Tongue (tissue), 2 donors: ENCODE results near the gene MNT. TPM values are rescaled to one million over a fixed set of nuclear protein-coding genes. Genes with fewer than 3 reads are reported as not detected.

Source experiments
- DNase-seq: peaks from one replicate; pipeline ENCODE4 v3.0.0-alpha.2; 2015
- total RNA-seq: library from RNA; depleted of rRNA; stranded (reverse); fragments of >200 nt; gene quantifications from one replicate; pipeline ENCODE4 v1.2.3, GENCODE V29; 2014

Gene MNT
- total RNA-seq, 1 donor from 2014 or later, result 10.2 TPM

DNA sequence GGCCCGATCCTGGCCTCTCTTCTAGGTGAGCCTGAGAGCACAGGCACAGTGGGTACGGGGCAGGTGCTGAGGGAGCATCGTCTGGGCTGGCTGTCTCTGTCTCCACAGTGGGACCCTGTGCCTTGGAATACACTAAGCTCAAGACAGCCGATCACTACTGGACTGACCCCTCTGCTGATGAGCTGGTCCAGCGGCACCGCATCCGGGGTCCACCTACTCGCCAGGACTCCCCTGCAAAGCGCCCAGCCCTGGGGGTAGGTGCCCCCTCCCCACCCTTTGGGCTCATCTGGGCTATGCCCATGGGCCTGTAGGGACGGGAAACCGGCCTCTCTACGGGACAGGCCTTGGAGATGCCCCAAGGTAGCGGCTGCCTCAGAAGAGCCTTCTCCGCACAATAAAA lies 38.0 kb downstream of the MNT start:
- DNase-seq, result no peak

DNA sequence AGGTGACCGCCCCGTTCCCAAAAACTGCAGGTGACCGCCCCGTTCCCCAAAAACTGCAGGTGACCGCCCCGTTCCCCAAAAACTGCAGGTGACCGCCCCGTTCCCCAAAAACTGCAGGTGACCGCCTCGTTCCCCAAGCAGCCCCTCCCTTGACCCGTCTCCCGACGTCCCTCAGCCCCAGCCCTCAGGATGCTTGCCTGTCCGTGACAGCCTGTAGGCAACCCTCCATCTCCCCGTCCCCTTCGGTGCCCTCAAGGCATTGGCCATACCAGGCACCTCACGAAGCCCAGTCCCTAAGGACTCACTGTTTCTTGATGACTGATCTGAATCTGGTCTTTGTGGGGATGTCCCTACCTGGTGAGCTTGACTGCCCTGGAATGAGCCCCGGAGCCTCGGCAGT lies 38.4 kb downstream of the MNT start:
- no peak for DNase-seq

DNA sequence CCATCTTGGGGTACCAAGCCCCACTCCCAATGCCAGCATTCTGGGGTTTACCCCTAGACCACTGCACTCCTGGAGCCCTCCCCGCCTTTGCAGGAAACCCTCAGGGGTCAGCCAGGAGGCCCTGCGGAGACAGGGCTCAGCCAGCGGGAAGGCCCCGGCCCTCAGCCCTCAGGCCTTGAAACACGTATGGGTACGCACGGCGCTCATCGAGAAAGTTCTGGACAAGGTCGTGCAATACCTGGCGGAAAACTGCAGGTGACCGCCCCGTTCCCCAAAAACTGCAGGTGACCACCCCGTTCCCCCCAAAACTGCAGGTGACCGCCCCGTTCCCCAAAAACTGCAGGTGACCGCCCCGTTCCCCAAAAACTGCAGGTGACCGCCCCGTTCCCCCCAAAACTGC lies 38.8 kb downstream of the MNT start:
- DNase-seq, result no peak

DNA sequence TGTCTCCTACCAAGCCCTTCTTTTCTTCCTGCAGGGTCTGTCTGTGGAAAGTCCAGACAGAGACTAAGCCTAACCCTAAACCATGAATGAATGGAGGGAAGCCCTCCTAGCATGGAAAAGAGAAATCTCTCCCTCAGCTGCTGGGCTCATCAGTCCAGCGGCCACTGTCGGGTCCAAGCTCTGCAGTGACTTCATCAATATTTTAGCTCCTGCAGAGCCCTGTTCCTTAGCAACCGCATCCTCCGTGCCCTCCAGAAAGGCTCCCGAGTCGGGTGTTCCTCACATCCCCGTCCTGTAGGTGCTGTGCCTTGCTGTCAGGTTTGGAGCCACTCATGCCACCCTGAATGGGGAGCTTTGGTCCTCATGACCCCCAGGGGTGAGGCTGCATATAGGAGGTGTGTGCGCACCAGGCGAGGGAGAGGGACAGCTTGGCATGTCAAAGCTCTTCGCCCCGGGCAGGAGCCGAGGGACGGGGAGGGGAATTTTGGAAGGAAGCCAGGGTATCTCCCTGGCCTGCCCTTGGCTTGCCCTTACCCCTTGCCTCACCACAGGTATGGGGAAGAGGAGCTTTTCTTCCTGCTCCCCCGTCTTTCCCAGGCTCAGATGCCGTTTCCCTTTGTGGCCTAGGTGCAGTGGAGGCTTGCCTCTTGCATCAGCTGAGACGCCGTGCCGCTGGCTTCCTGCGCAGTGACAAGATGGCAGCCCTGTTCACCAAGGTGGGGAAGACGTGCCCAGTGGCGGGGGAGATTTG lies 39.7 kb downstream of the MNT start:
- DNase-seq, result no peak

DNA sequence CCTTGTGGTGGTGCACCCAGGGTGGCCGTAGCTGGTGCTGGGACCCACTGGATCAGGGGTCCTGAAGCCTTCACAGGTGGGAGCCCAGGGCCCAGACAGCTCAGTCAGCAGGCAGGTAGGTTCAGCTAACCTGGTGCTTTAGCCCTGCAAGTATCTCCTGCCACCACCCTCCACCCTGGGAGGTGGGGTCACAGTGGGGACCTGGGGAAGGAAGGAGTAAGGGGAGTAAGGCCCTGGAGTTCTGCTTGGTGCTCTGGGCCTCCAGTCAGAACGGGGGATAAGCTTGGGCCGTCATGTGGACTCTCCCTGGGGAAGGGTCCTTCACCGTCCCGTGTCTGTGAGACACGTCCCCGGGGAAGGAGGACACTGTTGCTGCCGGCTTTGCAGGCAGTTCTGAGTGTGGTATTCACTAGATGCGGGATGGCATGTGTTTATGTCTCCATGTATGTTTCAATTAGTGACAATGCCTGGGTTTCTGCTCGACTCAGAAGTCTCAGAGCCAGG lies 42.9 kb downstream of the MNT start:
- DNase-seq, result no peak

DNA sequence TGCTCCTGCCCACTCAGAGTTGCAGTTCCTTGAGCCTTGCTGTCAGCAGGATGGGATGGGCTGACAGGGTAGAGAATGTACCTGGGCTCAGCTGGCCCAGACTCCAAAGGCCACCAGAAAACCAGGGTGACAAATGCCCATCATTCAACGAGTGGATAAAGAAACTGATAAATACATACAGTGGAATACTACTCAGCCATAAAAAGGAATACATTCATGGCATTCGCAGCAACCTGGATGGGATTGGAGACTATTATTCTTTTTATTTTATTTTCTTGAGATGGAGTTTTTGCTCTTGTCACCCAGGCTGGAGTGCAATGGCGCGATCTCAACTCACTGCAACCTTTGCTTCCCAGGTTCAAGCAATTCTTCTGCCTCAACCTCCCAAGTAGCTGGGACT lies 43.6 kb downstream of the MNT start:
- no peak for DNase-seq

DNA sequence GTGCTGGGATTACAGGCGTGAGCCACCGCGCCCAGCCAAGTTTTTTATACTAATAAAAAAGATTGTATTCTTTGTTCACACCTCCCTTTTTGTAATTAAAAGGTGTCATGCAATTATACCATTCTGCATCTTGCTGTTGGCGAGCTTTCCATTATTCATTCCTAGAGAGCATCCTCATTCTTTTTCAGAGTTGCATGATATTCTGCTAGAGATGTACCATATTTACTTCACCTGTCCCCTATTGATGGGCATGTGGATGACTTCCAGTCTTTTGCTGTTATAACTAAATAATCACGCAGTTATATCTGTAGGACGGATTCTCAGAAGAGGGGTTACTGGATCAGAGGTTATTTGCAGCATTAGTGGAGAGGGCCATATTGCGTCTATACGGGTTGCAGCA lies 46.5 kb downstream of the MNT start:
- DNase-seq, result no peak

DNA sequence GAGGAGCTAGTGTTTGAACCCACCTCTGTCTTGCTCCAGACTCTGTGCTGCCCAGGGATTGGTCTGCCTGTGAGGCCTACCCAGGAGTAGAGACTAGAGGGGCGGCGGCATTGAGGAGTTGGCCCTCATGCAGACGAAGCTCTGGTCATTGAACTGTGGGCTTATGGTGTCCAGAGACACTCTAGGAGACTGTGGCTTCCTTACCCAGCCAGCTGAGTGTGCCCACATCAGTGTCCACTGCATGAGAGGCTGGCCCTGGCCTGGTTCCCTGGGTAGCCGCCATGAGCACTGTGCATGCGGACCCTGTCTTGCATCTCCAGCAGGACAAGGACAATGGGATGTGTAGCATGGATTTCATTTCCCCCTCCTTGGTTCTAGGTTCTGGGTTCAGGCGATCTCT lies 49.6 kb downstream of the MNT start:
- DNase-seq, result no peak

DNA sequence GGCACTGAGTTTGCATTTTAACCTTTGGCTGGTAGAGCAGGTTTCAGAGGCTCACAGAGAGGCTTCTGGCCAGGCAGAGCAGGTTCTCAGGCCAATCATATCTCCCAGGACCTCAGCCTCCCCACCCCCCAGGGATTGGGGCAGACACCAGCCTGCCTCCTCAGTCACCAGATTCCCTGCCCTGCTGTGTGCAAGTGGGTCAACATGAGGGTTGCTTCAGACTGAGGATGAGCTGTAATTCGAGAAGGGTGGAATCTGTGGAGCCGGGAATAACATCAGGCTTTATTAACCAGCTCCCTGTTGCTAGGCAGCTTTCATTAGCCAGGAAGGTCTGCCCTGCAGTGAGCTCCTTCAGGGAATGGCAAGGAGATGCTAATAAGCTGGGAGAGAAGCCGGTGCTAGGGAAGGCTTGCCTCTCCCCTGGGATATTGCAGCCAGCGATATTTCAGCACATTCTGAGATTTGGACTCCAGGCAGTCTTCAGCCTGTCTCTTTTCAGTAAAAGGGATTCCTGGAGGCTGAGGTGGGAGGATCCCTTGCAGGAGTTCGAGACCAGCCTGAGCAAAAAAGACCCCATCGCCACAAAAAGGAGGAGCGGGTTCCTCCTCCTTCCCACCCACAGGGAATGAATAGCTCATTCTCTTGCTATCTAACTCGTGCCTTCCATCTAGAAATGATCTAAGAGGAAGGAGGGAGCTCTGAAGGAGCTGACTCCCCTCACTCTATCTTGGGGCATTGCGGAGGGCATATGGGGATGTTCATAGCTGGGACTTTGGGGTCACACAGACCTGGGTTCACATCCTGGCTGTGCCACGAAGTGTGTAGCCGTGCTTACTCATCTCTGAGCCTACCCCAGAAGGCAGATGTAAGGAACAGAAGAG lies 52.8 kb downstream of the MNT start:
- peak; percentile 78 for DNase-seq

DNA sequence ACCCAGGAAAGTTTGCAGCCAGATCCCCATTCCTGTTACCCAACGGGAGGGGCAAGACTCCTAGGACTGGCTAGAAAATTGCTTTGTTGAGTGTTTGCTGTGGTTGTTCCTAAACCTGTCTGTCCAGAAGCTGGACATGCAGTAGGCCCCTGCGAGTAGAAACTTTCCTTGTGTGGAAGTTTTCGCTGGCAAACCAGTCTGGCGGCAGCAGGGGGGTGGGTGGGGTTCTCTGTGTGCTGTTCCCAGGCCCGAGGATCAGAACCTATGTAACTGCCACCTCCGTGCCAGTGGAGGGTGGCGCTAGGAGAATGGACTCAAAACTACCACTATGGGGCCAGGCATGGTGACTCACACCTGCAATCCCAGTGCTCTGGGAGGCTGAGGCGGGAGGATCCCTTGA lies 54.4 kb downstream of the MNT start:
- peak; percentile 41 for DNase-seq

DNA sequence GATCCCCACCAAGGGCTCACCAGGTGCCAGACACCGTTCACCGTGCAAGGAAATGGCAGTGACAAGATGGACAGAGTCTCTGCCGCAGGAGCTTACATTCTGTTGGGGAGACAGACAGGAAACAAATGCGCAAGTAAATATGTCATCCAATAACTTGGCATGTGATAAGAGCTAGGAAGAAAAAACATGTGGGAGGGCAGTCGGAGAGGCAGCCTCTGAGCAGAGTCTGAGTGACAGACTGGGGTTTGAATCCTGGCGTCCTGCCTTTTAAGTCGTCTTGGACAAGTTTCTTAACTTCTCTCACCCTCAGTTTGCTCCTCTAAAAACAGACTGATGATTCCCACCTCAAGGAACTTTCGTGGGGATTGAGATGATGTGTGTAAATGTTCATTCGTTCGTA lies 56.3 kb downstream of the MNT start:
- no peak for DNase-seq

DNA sequence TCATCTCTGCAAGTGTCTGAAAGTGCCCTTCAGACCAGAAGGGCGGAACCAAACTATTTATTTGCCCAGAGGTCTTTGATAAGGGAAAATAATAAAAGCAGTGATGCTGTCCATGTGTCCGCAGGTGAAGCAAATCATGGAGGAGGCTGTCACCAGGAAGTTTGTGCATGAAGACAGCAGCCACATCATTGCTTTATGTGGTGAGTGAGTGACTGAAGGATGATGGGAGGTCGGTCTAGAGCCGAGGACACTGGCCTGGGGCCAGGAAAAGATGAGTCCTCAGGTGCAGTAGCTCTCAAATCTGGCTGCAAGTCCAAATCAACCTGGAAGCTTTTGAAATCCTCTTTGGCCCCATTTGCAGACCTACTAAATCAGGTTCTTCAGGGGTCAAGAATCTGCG lies 57.4 kb downstream of the MNT start:
- no peak for DNase-seq

DNA sequence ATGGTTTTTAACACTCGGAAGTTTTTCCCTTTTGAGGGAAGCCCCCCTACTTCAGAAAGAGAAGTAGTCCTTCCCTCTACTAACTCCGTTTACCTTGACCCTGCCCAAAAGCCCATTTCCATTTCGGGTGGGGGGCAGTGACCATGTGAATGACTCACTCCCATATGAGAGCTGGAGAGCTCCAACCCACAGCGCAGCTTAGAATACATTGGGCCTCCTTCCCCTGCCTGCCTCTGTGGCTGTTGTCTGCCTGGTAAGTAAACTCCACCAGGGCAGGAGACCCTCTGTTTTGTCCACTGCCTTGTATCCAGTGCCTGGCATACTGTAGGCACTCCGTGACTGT lies 62.6 kb downstream of the MNT start:
- DNase-seq, result peak; percentile 28

DNA sequence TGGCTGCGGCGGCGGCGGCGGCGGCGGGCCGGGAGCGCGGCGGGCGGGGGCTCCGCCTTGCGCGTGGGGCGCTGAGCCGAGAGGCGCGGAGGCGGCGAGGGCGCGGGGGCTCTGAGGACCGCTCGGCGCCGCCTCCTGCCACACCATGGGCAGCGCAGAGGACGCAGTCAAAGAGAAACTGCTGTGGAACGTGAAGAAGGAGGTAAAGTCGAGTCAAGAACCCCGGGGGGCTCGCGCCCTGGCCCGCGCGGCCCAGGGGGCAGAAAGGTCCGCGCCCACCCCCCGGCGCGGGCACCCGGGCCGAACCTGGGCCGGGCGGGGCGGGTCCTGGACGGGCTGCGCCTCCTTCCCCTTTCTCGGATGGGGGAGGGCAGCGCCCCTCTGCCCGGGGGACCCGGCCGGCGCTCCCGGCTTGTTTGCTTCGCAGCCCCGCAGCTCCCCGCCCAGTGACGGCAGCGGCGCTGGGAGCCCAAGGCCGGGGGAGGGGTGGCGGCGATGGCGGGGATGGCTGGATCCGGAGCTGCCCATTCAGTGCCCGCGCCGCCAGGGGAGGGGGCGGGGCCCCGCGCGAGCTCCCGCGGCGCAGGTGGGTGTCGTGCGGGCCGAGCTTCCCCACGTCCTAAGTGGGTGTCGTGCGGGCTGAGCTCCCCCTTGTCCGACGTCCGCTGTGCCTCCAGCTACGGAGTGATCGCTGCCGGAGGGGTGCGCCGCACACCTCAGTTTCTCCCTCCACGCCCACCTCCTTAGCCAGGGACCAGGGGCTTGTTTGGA lies 63.1 kb downstream of the MNT start:
- DNase-seq, result peak; percentile 62

DNA sequence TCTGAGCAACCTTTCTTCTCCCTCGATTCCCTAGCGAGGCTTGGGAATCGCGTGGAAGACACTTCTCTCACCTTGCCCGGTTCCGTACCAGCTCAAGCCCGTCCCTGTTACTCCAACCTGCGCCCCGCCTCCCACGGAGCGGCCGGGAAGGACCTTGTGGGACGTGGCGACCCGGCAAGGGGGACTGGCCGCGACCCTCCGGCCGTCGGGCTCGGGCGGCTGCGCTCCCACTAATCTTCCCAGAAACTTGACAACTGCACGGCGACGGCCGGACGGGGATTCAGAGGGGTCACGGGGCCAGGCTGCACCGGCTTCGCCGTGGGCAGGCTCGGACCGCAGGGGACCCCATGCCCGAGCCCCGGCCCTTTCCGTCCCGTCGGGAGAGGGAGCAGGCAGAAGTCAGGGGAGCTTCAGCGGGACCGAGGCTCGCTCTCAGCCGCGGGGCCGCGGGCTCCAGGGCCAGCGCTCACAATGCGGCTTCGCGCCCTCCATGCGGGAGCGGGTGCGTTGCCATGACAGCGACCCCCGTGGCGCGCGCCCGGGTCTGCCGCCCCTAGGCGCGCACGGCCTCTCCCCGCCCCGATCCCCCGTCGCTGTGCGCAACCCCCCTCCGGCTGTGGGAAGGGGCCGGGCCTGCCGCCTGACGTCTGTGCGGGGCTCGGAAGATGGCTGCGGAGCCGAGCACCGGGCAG lies 63.9 kb downstream of the MNT start, which contains the start of gene SGSM2:
SGSM2 (plus strand) TSS at position 650 of the 692 bp plus-strand sequence. CDS start 188 bp downstream, outside the sequence.
- DNase-seq, result peak; percentile 81

DNA sequence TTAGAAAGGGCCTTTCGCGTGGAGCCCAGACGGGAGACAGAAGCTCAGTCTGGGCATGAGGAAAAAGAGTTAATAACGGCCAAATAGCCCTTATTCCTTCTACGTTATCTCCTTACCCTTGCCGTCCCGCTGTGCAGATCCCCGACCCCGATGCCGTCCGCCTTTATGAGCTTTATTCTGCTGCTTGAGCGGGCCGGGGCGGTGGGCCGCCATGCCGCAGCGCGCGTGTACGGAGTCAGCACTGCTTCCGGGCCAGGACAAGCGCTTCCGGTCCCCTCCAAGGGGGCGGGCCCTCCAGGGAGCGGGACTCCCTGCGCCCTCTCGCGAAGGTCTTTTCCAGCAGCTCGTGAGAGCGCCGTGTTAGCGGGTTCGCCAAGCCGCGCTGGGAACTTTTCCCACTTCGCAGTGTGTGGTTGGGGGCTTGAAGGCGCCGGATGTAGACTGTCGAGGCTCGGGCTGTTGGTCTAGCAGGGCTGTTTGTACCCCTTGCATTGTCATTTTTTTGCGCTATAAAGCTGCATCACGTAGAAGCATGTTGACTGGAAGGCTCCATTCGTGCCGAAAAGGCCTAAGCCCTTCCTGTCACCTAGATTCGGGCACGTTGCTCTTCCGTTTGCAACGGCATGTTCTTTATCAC lies 64.5 kb downstream of the MNT start, which contains the start of gene TSR1:
TSR1 (minus strand) TSS at position 243 of the 637 bp plus-strand sequence; CDS start at position 213, 30 bp downstream.
- peak; percentile 96 for DNase-seq

DNA sequence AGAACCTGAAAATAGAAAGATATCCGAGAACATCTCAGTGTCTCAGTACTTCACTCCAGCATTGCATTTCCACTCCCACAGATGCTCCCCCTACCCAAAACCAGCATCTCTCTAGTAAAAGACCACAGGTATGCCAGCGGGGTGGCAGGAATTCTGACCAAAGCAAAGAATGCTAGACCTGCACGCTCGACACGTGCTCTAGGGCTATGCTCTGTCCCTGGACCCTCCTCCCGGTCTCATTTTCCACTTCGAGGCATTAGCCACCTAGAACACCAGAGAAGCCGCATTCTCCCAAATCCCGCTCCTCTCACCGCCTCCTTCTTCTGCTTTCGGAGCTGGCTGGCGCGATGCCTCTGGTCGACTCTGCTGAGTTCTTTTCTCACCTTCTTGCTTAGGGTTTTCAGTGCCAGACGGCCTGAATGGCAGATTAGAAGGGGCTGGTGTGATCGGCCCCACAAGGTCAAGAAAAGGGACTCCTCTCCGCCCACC lies 65.1 kb downstream of the MNT start:
- DNase-seq, result peak; percentile 10
